H9 (cell line): Measurements from ENCODE around the gene VASH1. TPM values are rescaled to one million over a fixed set of nuclear protein-coding genes. Genes with fewer than 3 reads are reported as not detected.

Experiments
- DNase-seq: peaks from one replicate; pipeline ENCODE4 v3.0.0-alpha.2; 2017
- H2AFZ ChIP-seq: one replicate; pipeline ENCODE4 v1.6.1; 2013; ENCODE audit warnings: mild to moderate bottlenecking, low read length, control low read depth, moderate library complexity
- H2AK5ac ChIP-seq: 2 replicates; pipeline ENCODE4 v1.6.1; 2013; ENCODE audit warnings: low read length, control low read depth, mixed read lengths; ENCODE audit not compliant: insufficient read length
- H2BK120ac ChIP-seq: one replicate; pipeline ENCODE4 v1.6.1; 2013; ENCODE audit warnings: low read depth, mild to moderate bottlenecking, low read length, control low read depth, inconsistent platforms; ENCODE audit not compliant: poor library complexity, severe bottlenecking
- H2BK12ac ChIP-seq: 2 replicates; pipeline ENCODE4 v1.6.1; 2013; ENCODE audit warnings: low read length, control low read depth, mixed read lengths, low read depth; ENCODE audit not compliant: insufficient read length
- H2BK15ac ChIP-seq: 2 replicates; pipeline ENCODE4 v1.6.1; 2013; ENCODE audit warnings: low read depth, low read length, control low read depth
- H2BK20ac ChIP-seq: one replicate; pipeline ENCODE4 v1.6.1; 2013; ENCODE audit warnings: low read depth, mild to moderate bottlenecking, low read length, control low read depth, inconsistent platforms; ENCODE audit not compliant: poor library complexity, severe bottlenecking
- H2BK5ac ChIP-seq: 2 replicates; pipeline ENCODE4 v1.6.1; 2013; ENCODE audit warnings: low read length, control low read depth, mixed read lengths; ENCODE audit not compliant: insufficient read length
- H3K14ac ChIP-seq: 2 replicates; pipeline ENCODE4 v1.6.1; 2013; ENCODE audit warnings: low read length, control low read depth; ENCODE audit not compliant: insufficient read depth
- H3K18ac ChIP-seq: 2 replicates; pipeline ENCODE4 v1.6.1; 2013; ENCODE audit warnings: low read depth, mild to moderate bottlenecking, mixed read lengths, low read length, control low read depth; ENCODE audit not compliant: insufficient read length
- H3K23ac ChIP-seq: 2 replicates; pipeline ENCODE4 v1.6.1; 2013; ENCODE audit warnings: low read length, control low read depth, mixed read lengths, low read depth; ENCODE audit not compliant: insufficient read length
- H3K23me2 ChIP-seq: 2 replicates; pipeline ENCODE4 v1.6.1; 2013; ENCODE audit warnings: low read depth, mild to moderate bottlenecking, mixed read lengths, low read length, control low read depth; ENCODE audit not compliant: insufficient read length, poor library complexity, severe bottlenecking
- H3K27ac ChIP-seq: 2 replicates; pipeline ENCODE4 v1.5.1; 2013; ENCODE audit warnings: low read length, control low read depth, mixed read lengths, low read depth; ENCODE audit not compliant: insufficient read length
- H3K27me3 ChIP-seq: 2 replicates; pipeline ENCODE4 v1.6.1; 2013; ENCODE audit warnings: low read length, control low read depth, inconsistent platforms; ENCODE audit not compliant: insufficient read depth
- H3K4ac ChIP-seq: 2 replicates; pipeline ENCODE4 v1.6.1; 2013; ENCODE audit warnings: low read depth, mild to moderate bottlenecking, control low read depth, inconsistent platforms, low read length, moderate library complexity
- H3K4me1 ChIP-seq: 2 replicates; pipeline ENCODE4 v1.6.1; 2013; ENCODE audit warnings: low read length, control low read depth, inconsistent platforms; ENCODE audit not compliant: insufficient read depth
- H3K4me2 ChIP-seq: 2 replicates; pipeline ENCODE4 v1.6.1; 2013; ENCODE audit warnings: low read length, control low read depth, mixed read lengths; ENCODE audit not compliant: insufficient read length, insufficient read depth
- H3K56ac ChIP-seq: 2 replicates; pipeline ENCODE4 v1.6.1; 2013; ENCODE audit warnings: low read depth, mild to moderate bottlenecking, mixed read lengths, low read length, control low read depth; ENCODE audit not compliant: insufficient read length
- H3K79me1 ChIP-seq: 2 replicates; pipeline ENCODE4 v1.6.1; 2013; ENCODE audit warnings: low read depth, mild to moderate bottlenecking, moderate library complexity, low read length, control low read depth, inconsistent platforms; ENCODE audit not compliant: insufficient read depth, poor library complexity, severe bottlenecking
- H3K79me2 ChIP-seq: 2 replicates; pipeline ENCODE4 v1.6.1; 2013; ENCODE audit warnings: low read length, control low read depth, inconsistent platforms; ENCODE audit not compliant: insufficient read depth
- H3K9ac ChIP-seq: 2 replicates; pipeline ENCODE4 v1.6.1; 2013; ENCODE audit warnings: low read length, control low read depth, mixed read lengths; ENCODE audit not compliant: insufficient read length; ENCODE audit errors: extremely low read depth
- H3K9me3 ChIP-seq: one replicate; pipeline ENCODE4 v1.6.1; 2013; ENCODE audit warnings: low read depth, low read length, inconsistent platforms; ENCODE audit not compliant: control insufficient read depth
- H3T11ph ChIP-seq: one replicate; pipeline ENCODE4 v1.6.1; 2013; ENCODE audit warnings: mild to moderate bottlenecking, low read length, control low read depth, inconsistent platforms
- H4K20me1 ChIP-seq: one replicate; pipeline ENCODE4 v1.6.1; 2013; ENCODE audit not compliant: control insufficient read depth, insufficient read length, insufficient read depth
- H4K5ac ChIP-seq: 2 replicates; pipeline ENCODE4 v1.6.1; 2013; ENCODE audit warnings: low read depth, mild to moderate bottlenecking, mixed read lengths, low read length, control low read depth; ENCODE audit not compliant: insufficient read length
- H4K8ac ChIP-seq: replicated peaks from 2 replicates; pipeline ENCODE4 v1.6.1; 2013; ENCODE audit warnings: low read length, control low read depth, mixed read lengths, low read depth; ENCODE audit not compliant: insufficient read length
- H4K91ac ChIP-seq: 2 replicates; pipeline ENCODE4 v1.6.1; 2013; ENCODE audit warnings: low read depth, mild to moderate bottlenecking, moderate library complexity, mixed read lengths, low read length, control low read depth; ENCODE audit not compliant: insufficient read length
- H3K27ac Mint-ChIP-seq, 3 experiments: 2 replicates in 2 of 3; 3 replicates in 1 of 3; pipeline ENCODE4 v1.8.0; 2020 to 2021; ENCODE audit warnings: mixed read lengths in 3 of 3, mild to moderate bottlenecking in 1 of 3, moderate library complexity in 1 of 3
- H3K27me3 Mint-ChIP-seq: 2 replicates; pipeline ENCODE4 v1.8.0; 2021; ENCODE audit warnings: low read depth, mild to moderate bottlenecking, moderate library complexity, mixed read lengths
- H3K36me3 Mint-ChIP-seq, 3 experiments: 2 replicates in 2 of 3; 3 replicates in 1 of 3; pipeline ENCODE4 v1.8.0; 2020 to 2021; ENCODE audit warnings: low read depth in 3 of 3, mixed read lengths in 3 of 3; ENCODE audit not compliant: insufficient read depth in 1 of 3
- H3K4me1 Mint-ChIP-seq, 2 experiments: 2 replicates each; pipeline ENCODE4 v1.8.0; 2020; ENCODE audit warnings: mixed read lengths in 2 of 2
- H3K4me3 Mint-ChIP-seq, 2 experiments: 2 replicates in 1 of 2; 3 replicates in 1 of 2; pipeline ENCODE4 v1.8.0; 2020 to 2021; ENCODE audit warnings: mild to moderate bottlenecking in 2 of 2, mixed read lengths in 2 of 2, moderate library complexity in 1 of 2
- H3K9me3 Mint-ChIP-seq, 2 experiments: 2 replicates in 1 of 2; 3 replicates in 1 of 2; pipeline ENCODE4 v1.8.0; 2020; ENCODE audit warnings: mild to moderate bottlenecking in 2 of 2, mixed read lengths in 2 of 2, moderate library complexity in 1 of 2
- WGBS: extraction: QIAGEN DNeasy Blood & Tissue Kit; methylation state at CpG from one replicate; pipeline ENCODE4 v1.1.7; 2013; ENCODE audit warnings: missing lambda C conversion rate, low lambda C conversion rate, mixed read lengths; ENCODE audit not compliant: insufficient read length; ENCODE audit errors: extremely low coverage; 5-methylcytosine and 5-hydroxymethylcytosine counted together
- total RNA-seq: library from RNA; stranded (reverse); gene quantifications from 2 replicates; pipeline ENCODE4 v1.2.1, GENCODE V29; 2021
- TF ChIP-seq, protein P1 (sequence below): fragments of 200-600 bp; sonication (generic); conservative IDR thresholded peaks from 3 replicates; pipeline ENCODE4 v1.8.0; 2021; ENCODE audit warnings: antibody characterized with exemption, mild to moderate bottlenecking

The VASH1 gene
- total RNA-seq, 1 experiment from 2014 or later: 5.8 TPM

GRCh38 chr14:76808990-76809389 lies 47.7 kb downstream of the VASH1 start:
- Histone ChIP-seq H3K27ac (no peak overlapping the region), H3T11ph (no peak overlapping the region), H4K91ac (no peak overlapping the region), H4K20me1 (no peaks in the 10 kb centered on the region), H3K14ac (no peak overlapping the region), H3K4ac (no peak overlapping the region), H3K4me1 (peaks cover 4% of the 10 kb centered on the region; the same call in 1 of the 2 replicates), H3K9ac (no peak overlapping the region), H2AFZ (no peak overlapping the region), H4K8ac (no peak overlapping the region), H3K79me1 (peaks cover 3% of the 10 kb centered on the region), H2AK5ac (no peak overlapping the region), H3K18ac (no peak overlapping the region), H3K23me2 (peaks cover 10% of the 10 kb centered on the region), H2BK15ac (no peak overlapping the region), H3K23ac (no peak overlapping the region), H2BK12ac (no peak overlapping the region), H2BK120ac (no peak overlapping the region), H3K56ac (no peak overlapping the region), H2BK5ac (no peak overlapping the region), H3K79me2 (no peaks in the 10 kb centered on the region), H3K9me3 (no peaks in the 10 kb centered on the region), H3K27me3 (no peaks in the 10 kb centered on the region), H4K5ac (no peak overlapping the region), H2BK20ac (no peak overlapping the region), H3K4me2 (no peak overlapping the region)
- WGBS: no CpG with 5 or more reads among the region's 4 CpGs
- Mint-ChIP-seq H3K4me3 (no peak overlapping the region), H3K27ac (no peak overlapping the region), H3K36me3 (peaks cover 27 to 47% (median 43%) of the 10 kb centered on the region in 3 experiments; a peak in 6 of 7 replicates), H3K4me1 (peaks cover 17 to 18% of the 10 kb centered on the region in 2 experiments), H3K9me3 (no peaks in the 10 kb centered on the region; a peak in 1 of 5 replicates), H3K27me3 (no peaks in the 10 kb centered on the region)
- TF ChIP-seq, protein P1, sequence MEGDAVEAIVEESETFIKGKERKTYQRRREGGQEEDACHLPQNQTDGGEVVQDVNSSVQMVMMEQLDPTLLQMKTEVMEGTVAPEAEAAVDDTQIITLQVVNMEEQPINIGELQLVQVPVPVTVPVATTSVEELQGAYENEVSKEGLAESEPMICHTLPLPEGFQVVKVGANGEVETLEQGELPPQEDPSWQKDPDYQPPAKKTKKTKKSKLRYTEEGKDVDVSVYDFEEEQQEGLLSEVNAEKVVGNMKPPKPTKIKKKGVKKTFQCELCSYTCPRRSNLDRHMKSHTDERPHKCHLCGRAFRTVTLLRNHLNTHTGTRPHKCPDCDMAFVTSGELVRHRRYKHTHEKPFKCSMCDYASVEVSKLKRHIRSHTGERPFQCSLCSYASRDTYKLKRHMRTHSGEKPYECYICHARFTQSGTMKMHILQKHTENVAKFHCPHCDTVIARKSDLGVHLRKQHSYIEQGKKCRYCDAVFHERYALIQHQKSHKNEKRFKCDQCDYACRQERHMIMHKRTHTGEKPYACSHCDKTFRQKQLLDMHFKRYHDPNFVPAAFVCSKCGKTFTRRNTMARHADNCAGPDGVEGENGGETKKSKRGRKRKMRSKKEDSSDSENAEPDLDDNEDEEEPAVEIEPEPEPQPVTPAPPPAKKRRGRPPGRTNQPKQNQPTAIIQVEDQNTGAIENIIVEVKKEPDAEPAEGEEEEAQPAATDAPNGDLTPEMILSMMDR: no peak
- no peak for DNase-seq
